Gastroesophageal sphincter (tissue), 4 donors: Measurements from ENCODE around the gene BLVRA. TPM values are rescaled to one million over a fixed set of nuclear protein-coding genes. Genes with fewer than 3 reads are reported as not detected.

Experiments used
- ATAC-seq: fragments of 150-250 bp; one replicate; pipeline ENCODE4 v1.9.1; 2016; ENCODE audit warnings: mild to moderate bottlenecking, moderate library complexity
- H3K27ac ChIP-seq, 4 donors: fragments of 200-600 bp; sonication (generic) in 3 of 4; 1 replicate in 3 of 4; 2 replicates in 1 of 4; pipeline ENCODE4 v1.5.1; 2016 to 2019
- H3K27me3 ChIP-seq: fragments of 200-600 bp; sonication (generic); one replicate; pipeline ENCODE4 v1.5.1; 2019
- H3K36me3 ChIP-seq, 2 donors: fragments of 200-600 bp; sonication (generic); one replicate each; pipeline ENCODE4 v1.5.1; 2019; ENCODE audit warnings: control low read depth in 1 of 2
- H3K4me1 ChIP-seq, 3 donors: fragments of 200-600 bp; sonication (generic); 1 replicate in 2 of 3; 2 replicates in 1 of 3; pipeline ENCODE4 v1.5.1; 2016 to 2019; ENCODE audit warnings: control low read depth in 2 of 3
- H3K4me3 ChIP-seq, 2 donors: fragments of 200-600 bp; sonication (generic); one replicate each; pipeline ENCODE4 v1.5.1; 2019; ENCODE audit warnings: mild to moderate bottlenecking in 1 of 2, moderate library complexity in 1 of 2
- H3K9me3 ChIP-seq, 3 donors: fragments of 200-600 bp; sonication (generic); one replicate each; pipeline ENCODE4 v1.5.1; 2017 to 2019; ENCODE audit warnings: control low read depth in 2 of 3
- CTCF ChIP-seq, 4 experiments: fragments of 200-600 bp in 2 of 4; fragments of 450-650 bp in 2 of 4; sonication (generic) in 1 of 4; IDR thresholded peaks; one replicate each; pipeline ENCODE4 v1.5.1; 2017 to 2019; ENCODE audit warnings: antibody characterized with exemption in 4 of 4, mild to moderate bottlenecking in 2 of 4, moderate library complexity in 2 of 4
- EP300 ChIP-seq: sonication (generic); formaldehyde crosslinking; IDR thresholded peaks from one replicate; pipeline ENCODE4 v1.6.1; 2017; ENCODE audit warnings: antibody characterized with exemption, mild to moderate bottlenecking
- POLR2A ChIP-seq, 2 donors: fragments of 450-650 bp; IDR thresholded peaks; one replicate each; pipeline ENCODE4 v1.6.1; 2017; ENCODE audit warnings: antibody characterized with exemption in 2 of 2, mild to moderate bottlenecking in 2 of 2, moderate library complexity in 1 of 2
- POLR2AphosphoS5 ChIP-seq: sonication (generic); formaldehyde crosslinking; IDR thresholded peaks from one replicate; pipeline ENCODE4 v1.6.1; 2017; ENCODE audit warnings: antibody characterized with exemption
- WGBS, 2 donors: methylation state at CpG; one replicate each; pipeline ENCODE4 v1.1.5; 2018; ENCODE audit warnings: low coverage in 1 of 2; 5-methylcytosine and 5-hydroxymethylcytosine counted together
- total RNA-seq, 4 donors: library from RNA; depleted of rRNA; stranded (reverse); fragments of >200 nt; gene quantifications; one replicate each; pipeline ENCODE4 v1.1.0, GENCODE V29; 2016

Gene BLVRA
- total RNA-seq, 4 donors from 2014 or later: 65.6 to 113 (median 92.6) TPM

GRCh38 chr7:43785420-43785819 is 26.9 kb downstream of the BLVRA start:
- Histone ChIP-seq H3K36me3 (peaks cover 0 to 31% of the 10 kb centered on the region in 2 donors), H3K27me3 (no peaks in the 10 kb centered on the region), H3K4me3 (no peak overlapping the region), H3K4me1 (peaks cover 0 to 57% (median 7%) of the 10 kb centered on the region in 3 donors), H3K9me3 (no peaks in the 10 kb centered on the region), H3K27ac (peak overlapping the region in 3 of 4 donors; percentile 24 to 68 (median 52))
- peak; percentile 87 for ATAC-seq
- WGBS, 2 donors: 14 to 20% methylated on average over 1 to 2 of the region's 2 CpGs
- peak; percentile 87 for TF ChIP-seq POLR2AphosphoS5
- TF ChIP-seq EP300: no peak
- TF ChIP-seq POLR2A (IDR thresholded peaks at IDR 0.05): no peak

GRCh38 chr7:43787771-43788170 is 29.3 kb downstream of the BLVRA start:
- Histone ChIP-seq H3K27ac (no peak overlapping the region), H3K4me3 (no peak overlapping the region), H3K27me3 (no peaks in the 10 kb centered on the region), H3K36me3 (peaks cover 0 to 52% of the 10 kb centered on the region in 2 donors), H3K9me3 (no peaks in the 10 kb centered on the region), H3K4me1 (peaks cover 0 to 54% (median 7%) of the 10 kb centered on the region in 3 donors)
- TF ChIP-seq POLR2AphosphoS5 (no peak), POLR2A (IDR thresholded peaks at IDR 0.05) (no peak), EP300 (no peak), CTCF (IDR thresholded peaks at IDR 0.05) (no peak)
- ATAC-seq: no peak
- 67 to 100% methylated on average over 2 to 4 of the region's 14 CpGs for WGBS, 2 donors

GRCh38 chr7:43790006-43790405 is 31.5 kb downstream of the BLVRA start:
- Histone ChIP-seq H3K36me3 (peaks cover 0 to 74% of the 10 kb centered on the region in 2 donors), H3K27me3 (no peaks in the 10 kb centered on the region), H3K4me1 (peaks cover 0 to 32% (median 3%) of the 10 kb centered on the region in 3 donors), H3K4me3 (no peak overlapping the region), H3K9me3 (no peaks in the 10 kb centered on the region), H3K27ac (no peak overlapping the region)
- TF ChIP-seq POLR2AphosphoS5: no peak
- no peak for TF ChIP-seq CTCF (IDR thresholded peaks at IDR 0.05)
- 100% methylated on average over 1 to 2 of the region's 5 CpGs for WGBS, 2 donors
- ATAC-seq: no peak

GRCh38 chr7:43790834-43791233 is 32.4 kb downstream of the BLVRA start:
- H3K4me3 ChIP-seq: no peak overlapping the region
- peak overlapping the region in 3 of 4 donors; percentile 51 to 74 (median 63) for H3K27ac ChIP-seq
- H3K9me3 ChIP-seq: no peaks in the 10 kb centered on the region
- H3K36me3 ChIP-seq: peaks cover 0 to 83% of the 10 kb centered on the region in 2 donors
- 13 to 70% methylated on average over 2 to 5 of the region's 5 CpGs for WGBS, 2 donors
- H3K4me1 ChIP-seq: peaks cover 0 to 23% (median 0%) of the 10 kb centered on the region in 3 donors
- ATAC-seq: no peak
- TF ChIP-seq CTCF (IDR thresholded peaks at IDR 0.05): no peak
- no peak for TF ChIP-seq EP300
- TF ChIP-seq POLR2A (IDR thresholded peaks at IDR 0.05): no peak
- TF ChIP-seq POLR2AphosphoS5: no peak
- no peaks in the 10 kb centered on the region for H3K27me3 ChIP-seq

- peaks cover 0 to 83% of the 10 kb centered on the region in 2 donors for H3K36me3 ChIP-seq
- 28 to 32% methylated on average over 4 of the region's 4 CpGs for WGBS, 2 donors
Observed at GRCh38 chr7:43791665-43792064, 33.2 kb downstream of the BLVRA start.

More at GRCh38 chr7:43791665-43792064, 33.2 kb downstream of the BLVRA start:
- Histone ChIP-seq H3K4me3 (no peak overlapping the region), H3K27ac (peak overlapping the region in 3 of 4 donors; percentile 51 to 74 (median 63)), H3K9me3 (no peaks in the 10 kb centered on the region), H3K27me3 (no peaks in the 10 kb centered on the region), H3K4me1 (peaks cover 0 to 15% (median 0%) of the 10 kb centered on the region in 3 donors)
- ATAC-seq: no peak
- TF ChIP-seq EP300: no peak
- no peak for TF ChIP-seq POLR2A (IDR thresholded peaks at IDR 0.05)
- TF ChIP-seq POLR2AphosphoS5: no peak
- TF ChIP-seq CTCF (IDR thresholded peaks at IDR 0.05): no peak
